RCC 7860 (cell line): ENCODE data around the gene EDN2.

Source experiments
- DNase-seq: peaks from one replicate; pipeline ENCODE4 v3.0.0-alpha.2; 2015; ENCODE audit warnings: low spot score
- FAIRE-seq: peaks from 2 replicates; lab custom pipeline; 2012; peaks lifted over from hg19 to GRCh38; lab: Jason Lieb, UNC

Gene EDN2

GRCh38 chr1:41518471-41518870, 34.0 kb upstream of the EDN2 start:
- FAIRE-seq (no peak), DNase-seq (no peak)

DNA sequence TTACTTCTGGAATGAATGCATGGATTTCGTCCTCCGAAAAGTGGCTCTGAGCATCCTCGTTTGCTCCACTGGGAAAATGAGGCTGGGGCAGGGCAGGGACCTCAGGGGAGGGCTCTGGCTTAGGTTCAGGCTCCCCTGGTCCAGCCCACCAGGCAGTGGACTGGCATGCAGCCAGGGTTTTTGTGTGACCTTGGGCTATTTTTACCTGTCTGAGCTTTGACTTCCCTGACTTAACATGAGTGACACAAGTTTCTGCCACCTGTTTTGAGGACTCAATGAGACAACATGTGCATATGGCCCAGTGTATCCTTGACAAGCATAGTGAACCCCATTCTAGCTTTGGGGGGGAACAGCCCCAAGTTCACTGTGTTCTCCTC, 32.6 kb upstream of the EDN2 start:
- DNase-seq (no peak), FAIRE-seq (no peak)

DNA sequence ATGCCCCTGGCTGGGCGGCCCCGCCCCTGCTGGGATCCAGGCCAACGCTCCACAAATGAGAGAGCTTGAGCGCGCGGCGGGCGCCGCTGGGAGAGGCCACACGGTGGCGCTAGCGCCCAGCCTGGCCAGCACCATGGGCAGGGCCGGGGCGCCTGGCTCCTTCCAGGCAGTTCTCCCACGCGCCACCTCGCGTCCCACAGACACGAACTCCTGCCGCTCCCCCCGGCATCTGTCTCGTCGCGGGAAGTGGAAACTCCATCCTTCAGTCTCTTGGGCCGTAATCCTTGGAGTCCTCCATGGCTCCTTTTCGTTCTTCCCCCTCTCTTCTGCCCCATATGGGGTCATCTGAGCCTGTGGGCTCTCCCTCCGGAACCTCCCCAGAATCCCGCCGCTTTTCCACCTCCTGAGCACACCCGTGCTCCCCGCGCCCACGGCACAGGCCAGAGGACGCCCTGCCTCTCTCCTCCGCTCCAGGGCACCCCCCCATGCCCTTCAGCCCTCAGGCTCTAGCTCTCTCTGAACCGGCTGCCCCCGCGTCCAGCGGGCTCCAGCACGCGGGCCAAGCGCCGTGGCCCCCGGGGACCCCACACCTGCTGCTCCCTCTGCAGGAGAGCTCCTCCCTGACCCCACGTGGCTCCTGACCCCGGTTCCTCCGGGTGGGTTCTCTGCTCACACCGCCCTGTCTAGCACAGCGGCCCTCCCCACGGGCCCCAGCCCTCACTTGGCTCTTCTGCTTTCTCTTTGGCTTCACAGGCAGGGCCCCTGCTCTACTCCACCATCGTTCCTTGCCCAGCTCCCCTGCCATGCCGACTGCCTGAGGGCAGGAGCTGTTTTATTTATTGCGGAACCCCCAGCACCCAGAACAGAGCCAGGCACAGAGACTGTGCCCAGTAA, 31.9 kb upstream of the EDN2 start:
- FAIRE-seq (no peak), DNase-seq (peak; percentile 56)

DNA sequence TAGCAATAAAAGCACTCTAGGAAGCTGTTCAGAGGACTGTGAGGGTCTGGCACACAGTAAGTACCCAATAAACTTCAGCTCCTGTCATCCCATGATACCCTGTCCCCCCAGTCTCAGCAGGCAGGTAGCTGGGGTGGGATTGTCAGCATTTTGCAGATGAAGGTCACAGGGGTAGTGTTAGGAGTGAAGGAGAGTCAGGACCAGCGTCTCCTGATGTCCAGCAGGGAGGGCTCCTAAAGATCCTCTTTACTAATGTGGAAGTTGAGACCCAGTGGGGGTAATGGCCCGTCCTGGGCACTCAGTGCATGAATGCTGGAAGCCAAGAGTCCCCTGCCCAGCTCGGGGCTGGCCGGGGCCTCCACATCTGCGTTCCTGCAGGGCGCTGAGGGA, 31.3 kb upstream of the EDN2 start:
- FAIRE-seq: no peak
- no peak for DNase-seq

DNA sequence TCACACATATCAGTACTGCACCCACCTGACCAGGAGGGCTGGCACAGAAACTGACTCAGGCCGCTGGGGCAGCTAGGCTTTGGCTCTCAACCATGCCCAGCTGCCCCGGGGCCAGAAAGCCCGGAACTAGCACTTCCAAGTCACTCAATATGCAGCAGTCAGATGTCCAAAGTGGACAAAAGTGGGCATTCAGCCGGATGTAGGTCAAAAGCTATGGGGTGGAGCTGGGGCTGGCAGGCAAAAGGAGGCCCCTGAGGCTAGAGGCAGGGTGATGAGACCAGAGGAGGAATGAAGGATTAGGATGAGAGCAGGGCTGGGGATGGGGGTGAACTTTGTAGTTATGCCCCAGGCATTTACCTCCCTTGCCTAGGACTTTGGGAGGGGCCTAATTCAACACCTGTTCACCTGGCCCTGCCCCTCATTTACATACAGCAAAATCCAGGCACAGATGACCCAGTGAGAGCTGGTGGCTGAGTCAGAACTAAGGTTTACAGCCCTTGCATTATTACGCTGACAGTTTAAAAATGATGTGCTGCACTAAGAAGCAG, 30.7 kb upstream of the EDN2 start:
- no peak for DNase-seq
- FAIRE-seq: no peak

- FAIRE-seq (no peak), DNase-seq (no peak)
Measured at GRCh38 chr1:41514381-41514780, 29.9 kb upstream of the EDN2 start.

- FAIRE-seq (no peak), DNase-seq (no peak)
Measured at GRCh38 chr1:41513383-41513735, 28.9 kb upstream of the EDN2 start.

GRCh38 chr1:41512701-41513382, 28.4 kb upstream of the EDN2 start:
- FAIRE-seq: no peak
- DNase-seq: no peak

DNA sequence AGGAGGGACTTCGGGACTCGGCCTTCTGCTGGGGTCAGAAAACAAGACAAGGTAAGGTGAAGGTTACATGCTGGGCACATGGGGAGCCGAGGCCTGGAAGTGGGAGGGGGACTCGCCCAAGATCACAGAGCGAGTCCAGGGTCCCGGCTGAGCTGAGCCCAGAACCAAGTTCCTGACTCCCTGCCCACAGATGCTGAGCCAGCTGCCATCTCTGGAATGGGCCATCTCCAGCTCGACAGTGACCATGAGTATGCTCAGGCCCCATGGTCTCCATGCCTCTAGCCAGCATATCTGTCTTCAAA, 26.7 kb upstream of the EDN2 start:
- no peak for FAIRE-seq

DNA sequence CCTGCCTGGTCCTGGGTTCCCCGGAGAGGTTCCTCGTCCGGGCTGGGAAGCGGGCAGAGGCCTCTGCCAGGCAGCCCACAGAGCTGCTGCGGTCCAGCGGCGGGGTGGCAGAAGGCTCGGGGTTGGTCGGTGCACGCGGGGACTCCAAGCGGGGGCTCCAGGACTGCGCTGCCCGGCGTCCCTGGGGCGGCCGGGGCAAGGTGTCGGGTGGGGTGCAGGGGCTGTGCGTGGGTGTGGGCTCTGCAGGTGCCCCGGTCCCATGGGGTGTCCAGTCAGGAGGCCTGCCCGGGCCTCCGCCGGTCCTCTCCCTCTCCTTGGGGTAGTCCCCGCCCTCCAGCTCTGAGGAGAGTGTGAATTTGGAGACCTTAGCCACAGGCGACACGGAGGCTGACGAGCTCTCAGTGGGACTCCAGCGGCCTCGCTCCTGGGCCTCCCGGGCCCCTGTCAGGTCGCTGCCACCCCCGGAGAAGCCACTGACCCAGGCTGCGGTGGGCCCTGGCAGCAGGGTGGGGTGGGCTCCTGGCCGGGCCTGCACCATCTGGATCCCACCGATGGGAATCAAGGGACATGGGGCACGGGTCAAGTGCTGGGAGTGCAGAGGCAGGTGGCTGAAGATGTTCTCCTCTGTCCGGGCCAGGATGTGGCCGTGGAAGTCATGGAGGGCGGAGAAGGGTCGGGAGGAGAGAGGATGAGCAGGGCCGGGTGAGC, 26.2 kb upstream of the EDN2 start:
- no peak for DNase-seq
- FAIRE-seq: no peak

More for the DNA sequence above, 26.7 kb upstream of the EDN2 start:
- no peak for DNase-seq

DNA sequence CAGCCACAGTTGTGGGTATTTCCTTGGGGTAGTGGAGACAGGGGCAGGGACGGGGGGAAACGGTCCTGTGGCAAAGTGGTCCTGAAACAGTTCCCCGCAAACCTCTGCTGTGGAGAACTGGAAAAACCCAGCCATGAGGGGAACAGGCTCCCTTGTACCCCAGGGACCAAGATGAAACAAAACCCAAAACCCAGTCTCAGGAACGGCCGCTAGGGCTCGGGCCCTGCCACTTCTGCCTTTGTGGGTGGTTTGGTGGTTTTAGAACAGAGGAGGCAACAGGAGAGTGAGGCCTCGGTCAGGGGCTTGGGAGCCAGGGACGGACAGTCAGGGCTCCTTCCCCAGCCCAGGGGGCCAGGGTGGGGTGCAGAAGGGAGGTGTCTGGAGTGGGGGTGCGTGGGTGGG, 24.8 kb upstream of the EDN2 start:
- DNase-seq: no peak
- no peak for FAIRE-seq

DNA sequence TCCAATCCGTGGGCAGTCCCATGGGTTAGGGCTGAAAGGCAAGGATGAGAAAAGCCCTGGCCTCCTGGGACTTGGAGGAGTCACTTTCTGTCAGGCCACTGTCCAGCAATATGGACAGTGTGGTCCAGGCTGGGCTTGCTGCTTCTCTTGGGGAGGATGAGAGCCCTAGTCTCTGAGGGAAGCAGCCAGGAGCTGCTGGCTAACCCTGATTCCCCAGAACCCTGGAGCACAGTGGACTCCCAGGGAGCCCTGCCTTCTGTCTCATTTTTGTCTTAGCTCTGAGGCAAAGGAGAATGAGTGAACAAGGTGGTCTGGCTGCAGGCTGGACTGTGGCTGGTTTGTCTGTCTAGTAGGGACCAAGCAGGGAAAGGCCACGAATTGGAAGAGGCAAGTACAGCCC, 23.8 kb upstream of the EDN2 start:
- DNase-seq (no peak), FAIRE-seq (no peak)

GRCh38 chr1:41507836-41508235, 23.4 kb upstream of the EDN2 start:
- DNase-seq (no peak), FAIRE-seq (no peak)

GRCh38 chr1:41507110-41507720, 22.7 kb upstream of the EDN2 start:
- no peak for DNase-seq
- no peak for FAIRE-seq

DNA sequence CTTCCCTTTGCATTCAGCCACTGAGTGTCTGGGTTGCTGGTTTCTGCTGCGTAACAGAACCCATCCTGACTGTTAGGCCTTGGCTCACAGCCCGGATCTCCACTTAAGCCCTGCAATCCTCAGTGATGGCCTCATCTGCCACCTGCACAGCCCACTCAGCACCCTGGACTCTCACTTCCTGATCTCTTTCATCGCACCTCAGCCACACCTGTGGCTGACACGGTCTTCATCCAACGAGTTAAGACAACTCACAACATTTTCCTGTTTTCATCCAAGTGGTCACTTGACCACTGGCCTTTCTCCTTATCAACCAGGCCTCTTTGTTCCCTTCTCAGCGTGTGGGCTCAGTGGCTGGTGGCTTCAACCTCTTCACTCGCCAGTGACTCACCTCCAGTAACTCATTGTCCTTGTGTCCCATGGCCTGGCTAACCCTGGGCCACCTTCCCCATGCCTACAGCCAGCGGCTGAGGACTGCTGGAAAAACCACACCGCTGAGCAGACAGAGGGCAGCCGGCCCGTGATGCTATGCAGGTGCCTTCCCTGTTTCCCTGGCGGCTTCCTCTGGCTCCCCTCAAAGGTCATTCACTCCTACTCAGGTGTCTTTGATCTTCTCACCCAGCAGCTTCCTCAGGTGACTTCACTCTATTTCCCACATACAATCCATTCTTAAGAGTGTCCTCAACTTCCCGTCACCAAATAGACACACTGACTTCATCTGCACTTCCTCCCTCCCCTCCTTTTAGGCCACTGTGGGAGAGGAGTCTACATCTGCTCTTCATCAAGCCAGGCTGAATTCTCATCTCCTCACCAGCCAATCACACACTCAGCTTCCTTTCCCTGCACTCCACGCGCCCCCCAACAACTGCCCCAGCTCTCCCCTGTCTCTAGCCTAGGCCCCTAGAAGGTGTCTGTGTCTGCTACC, 19.9 kb upstream of the EDN2 start:
- peak; percentile 88 for FAIRE-seq
- peak; percentile 90 for DNase-seq

DNA sequence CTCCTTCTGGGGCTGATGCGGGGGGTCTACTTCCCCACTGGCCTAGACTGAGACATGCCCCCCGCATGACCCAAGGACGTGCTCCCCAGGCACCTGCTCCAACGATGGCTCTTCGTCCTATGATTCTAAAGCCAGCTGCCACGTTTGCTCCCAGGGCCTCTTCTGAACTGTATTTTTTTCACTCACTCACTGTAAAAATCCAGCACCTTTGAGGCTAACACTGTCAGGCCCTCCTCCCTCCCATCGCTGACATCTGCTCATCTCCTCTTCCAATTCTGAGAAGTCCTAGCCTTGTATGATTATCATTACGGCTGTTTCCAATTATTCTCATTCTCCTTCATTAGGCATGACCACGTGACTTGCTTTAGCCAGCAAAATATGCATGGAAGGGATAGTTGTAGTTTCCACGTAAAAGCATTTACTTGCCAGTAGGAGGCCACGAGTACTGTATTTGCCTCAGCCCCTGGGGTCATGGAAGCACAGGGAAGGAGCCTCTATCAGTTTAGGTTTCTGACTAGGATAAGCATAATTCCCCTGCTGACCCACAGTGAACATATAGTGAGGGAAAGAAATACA, 19.1 kb upstream of the EDN2 start:
- FAIRE-seq: no peak

DNA sequence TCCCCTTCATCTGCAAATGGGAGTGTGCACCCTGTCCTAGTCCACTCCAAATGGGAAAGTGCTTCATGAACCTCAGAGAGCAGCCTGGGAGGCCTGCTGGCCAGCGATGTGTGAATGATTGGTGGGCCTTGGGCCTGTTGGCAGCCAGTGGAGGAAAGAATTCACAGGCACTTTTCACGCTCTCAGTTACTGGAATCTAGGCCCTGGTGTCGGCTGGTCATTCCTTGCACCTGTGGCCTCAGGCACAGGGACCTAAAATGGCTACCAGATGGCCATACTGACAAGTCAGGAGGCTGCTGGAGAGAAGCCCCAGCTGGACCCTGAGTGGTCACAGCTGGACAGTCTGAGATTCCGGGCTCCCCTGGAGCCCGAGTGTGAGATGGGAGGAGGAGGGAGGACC, 18.4 kb upstream of the EDN2 start:
- no peak for DNase-seq
- no peak for FAIRE-seq

More for the DNA sequence above, 19.1 kb upstream of the EDN2 start:
- no peak for DNase-seq

- DNase-seq (no peak), FAIRE-seq (no peak)
Measured at GRCh38 chr1:41501581-41501980, 17.1 kb upstream of the EDN2 start.

DNA sequence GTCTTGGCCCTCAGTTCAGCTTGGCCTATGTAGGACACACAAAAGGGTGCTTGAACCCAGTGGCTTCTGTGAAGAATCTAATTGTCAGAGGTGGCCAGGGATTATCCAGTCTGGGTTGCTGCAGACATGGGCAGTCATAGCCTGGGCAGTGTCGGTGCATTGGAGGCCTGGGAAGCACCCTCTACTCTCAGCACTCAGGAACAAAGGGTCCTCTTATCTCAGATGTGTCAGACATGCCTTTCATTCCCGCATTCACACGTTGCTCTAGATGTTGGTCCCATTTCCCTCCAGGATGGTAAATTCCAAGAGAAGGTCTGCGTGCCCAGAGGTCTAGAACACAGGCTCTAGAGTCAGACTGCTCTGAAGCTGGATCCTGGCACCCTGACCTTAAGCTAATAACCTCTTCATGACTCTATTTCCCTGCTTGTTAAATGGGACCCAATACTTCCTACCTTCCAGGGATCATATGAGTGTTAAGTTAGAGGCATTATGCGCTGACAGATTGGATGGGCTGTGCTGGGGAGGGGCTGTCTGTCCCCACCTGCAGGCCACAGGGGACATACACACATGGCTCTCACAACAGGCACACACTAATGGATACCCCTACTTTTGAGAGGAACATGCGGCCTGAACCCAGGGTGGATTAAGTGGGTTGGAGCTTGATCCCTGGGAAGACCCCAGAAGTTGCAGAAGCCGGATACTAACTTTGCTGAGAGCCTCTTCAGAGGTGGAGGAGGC, 16.5 kb upstream of the EDN2 start:
- peak; percentile 63 for DNase-seq

More for the DNA sequence above, 16.5 kb upstream of the EDN2 start:
- FAIRE-seq: no peak
